ENCODE measurements around the gene SYNGR4. TPM values are rescaled to one million over a fixed set of nuclear protein-coding genes. Genes with fewer than 3 reads are reported as not detected.
"Not testable (repeated sequence)": the region's sequence is repeated elsewhere in the genome, so short reads cannot be mapped to it uniquely, and the experiment has no call there.

The SYNGR4 gene
- total RNA-seq, 1 donor from 2014 or later, result not detected

DNA sequence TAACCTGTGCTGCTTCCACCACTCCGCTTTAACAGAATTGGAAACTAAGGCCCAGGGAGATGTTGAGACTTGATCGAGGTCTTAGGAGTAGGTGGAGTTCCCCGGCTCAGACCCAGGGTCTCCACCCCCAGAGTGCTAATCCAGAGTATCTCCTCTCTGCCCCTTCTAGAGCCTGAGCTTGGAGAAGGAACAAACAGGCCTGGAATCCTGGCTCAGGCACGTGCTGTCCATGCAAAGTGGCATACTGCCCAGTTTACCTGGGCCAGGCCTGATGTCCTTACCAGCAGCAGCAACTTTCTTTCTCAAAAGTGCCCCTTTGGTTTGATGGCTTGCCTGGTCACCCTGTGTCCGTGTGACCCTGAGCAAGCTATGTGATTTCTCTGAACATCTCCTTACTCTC is 3.7 kb downstream of the SYNGR4 start:
- ATAC-seq (ENCODE audit: low read depth) (no peak), DNase-seq (no peak)
- intact Hi-C loops (cut with micrococcal nuclease), result no loop called here
- TF ChIP-seq, protein P1, sequence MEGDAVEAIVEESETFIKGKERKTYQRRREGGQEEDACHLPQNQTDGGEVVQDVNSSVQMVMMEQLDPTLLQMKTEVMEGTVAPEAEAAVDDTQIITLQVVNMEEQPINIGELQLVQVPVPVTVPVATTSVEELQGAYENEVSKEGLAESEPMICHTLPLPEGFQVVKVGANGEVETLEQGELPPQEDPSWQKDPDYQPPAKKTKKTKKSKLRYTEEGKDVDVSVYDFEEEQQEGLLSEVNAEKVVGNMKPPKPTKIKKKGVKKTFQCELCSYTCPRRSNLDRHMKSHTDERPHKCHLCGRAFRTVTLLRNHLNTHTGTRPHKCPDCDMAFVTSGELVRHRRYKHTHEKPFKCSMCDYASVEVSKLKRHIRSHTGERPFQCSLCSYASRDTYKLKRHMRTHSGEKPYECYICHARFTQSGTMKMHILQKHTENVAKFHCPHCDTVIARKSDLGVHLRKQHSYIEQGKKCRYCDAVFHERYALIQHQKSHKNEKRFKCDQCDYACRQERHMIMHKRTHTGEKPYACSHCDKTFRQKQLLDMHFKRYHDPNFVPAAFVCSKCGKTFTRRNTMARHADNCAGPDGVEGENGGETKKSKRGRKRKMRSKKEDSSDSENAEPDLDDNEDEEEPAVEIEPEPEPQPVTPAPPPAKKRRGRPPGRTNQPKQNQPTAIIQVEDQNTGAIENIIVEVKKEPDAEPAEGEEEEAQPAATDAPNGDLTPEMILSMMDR (IDR thresholded peaks at IDR 0.05), result no peak
- POLR2A ChIA-PET, result interaction anchor here (0.6 kb wide), 1 partner anchor 211 kb away, joined by 4 read pairs; no protein-coding TSS in a partner anchor
- H3K4me1 Mint-ChIP-seq, result peaks cover 16% of the 10 kb centered on the region
- peaks cover under 1% of the 10 kb centered on the region for H3K27me3 Mint-ChIP-seq
- CTCF ChIA-PET, result no interaction called here
- H3K36me3 Mint-ChIP-seq (ENCODE audit: low read depth), result peaks cover 6% of the 10 kb centered on the region
- H3K9me3 Mint-ChIP-seq, result no peaks in the 10 kb centered on the region
- H3K4me3 Mint-ChIP-seq, result no peak overlapping the region
- no peak overlapping the region for H3K27ac Mint-ChIP-seq

DNA sequence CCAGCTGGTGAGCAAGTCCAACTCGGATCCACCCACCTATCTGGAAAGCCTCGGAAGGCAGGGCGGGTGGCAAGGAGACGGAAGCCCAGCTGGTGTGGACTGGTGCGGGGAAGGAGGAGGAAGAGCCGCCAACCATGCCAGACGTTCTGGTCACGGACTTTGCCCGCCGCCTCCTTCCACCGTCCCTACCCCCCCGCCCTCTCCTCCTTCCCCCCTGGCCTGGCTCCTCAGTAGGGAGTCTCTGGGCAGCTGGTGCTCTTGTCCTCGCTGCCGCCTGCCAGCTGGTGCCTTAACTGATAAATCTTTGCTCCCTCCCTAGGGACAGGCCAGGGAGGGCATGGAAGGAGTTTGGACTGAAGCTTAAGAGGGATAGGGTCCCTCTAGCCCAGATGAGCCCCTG is 4.8 kb downstream of the SYNGR4 start:
- DNase-seq (no peak), ATAC-seq (ENCODE audit: low read depth) (no peak)
- intact Hi-C loops (cut with micrococcal nuclease), result no loop called here
- Mint-ChIP-seq H3K4me3 (no peak overlapping the region), H3K9me3 (no peaks in the 10 kb centered on the region), H3K27me3 (peaks cover 2% of the 10 kb centered on the region), H3K36me3 (ENCODE audit: low read depth) (peaks cover 2% of the 10 kb centered on the region), H3K27ac (no peak overlapping the region), H3K4me1 (peaks cover 10% of the 10 kb centered on the region)
- TF ChIP-seq, protein P1 (IDR thresholded peaks at IDR 0.05), result no peak
- ChIA-PET POLR2A (interaction anchor here (0.6 kb wide), 1 partner anchor 121 kb away, joined by 8 read pairs; no protein-coding TSS in a partner anchor), CTCF (interaction anchor here (1.2 kb wide), 1 partner anchor 14 kb away, joined by 3 read pairs; no protein-coding TSS in a partner anchor)

DNA sequence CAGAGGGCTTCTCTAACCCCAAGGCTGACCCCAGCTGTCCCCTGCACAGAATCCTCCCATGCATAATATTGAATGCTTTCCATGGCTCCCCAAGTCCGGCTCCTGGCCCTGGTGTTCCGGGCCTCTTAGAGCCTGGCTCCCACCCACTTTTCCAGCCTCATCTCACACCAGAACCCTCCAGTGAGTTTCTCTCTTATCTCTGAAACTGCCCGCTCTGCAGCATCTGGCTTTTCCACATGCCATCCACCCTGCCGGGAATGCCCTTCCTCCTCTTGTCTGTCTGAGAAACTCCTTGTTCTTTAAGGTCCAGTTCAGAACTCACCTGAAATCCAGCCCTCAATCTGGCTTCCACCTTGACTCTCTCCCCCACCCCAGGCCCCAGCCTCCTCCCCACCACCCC is 6.8 kb downstream of the SYNGR4 start:
- H3K27me3 Mint-ChIP-seq, result peaks cover 2% of the 10 kb centered on the region
- H3K4me3 Mint-ChIP-seq, result no peak overlapping the region
- H3K36me3 Mint-ChIP-seq (ENCODE audit: low read depth), result no peaks in the 10 kb centered on the region
- H3K9me3 Mint-ChIP-seq, result no peaks in the 10 kb centered on the region
- no peak for DNase-seq
- no peaks in the 10 kb centered on the region for H3K4me1 Mint-ChIP-seq
- ChIA-PET CTCF (interaction anchor here (0.9 kb wide), 1 partner anchor 21 kb away, joined by 5 read pairs; the partner anchor contains the start of gene KDELR1), POLR2A (no interaction called here)
- intact Hi-C loops (cut with micrococcal nuclease), result no loop called here
- H3K27ac Mint-ChIP-seq, result peak overlapping the region; percentile 47
- ATAC-seq (ENCODE audit: low read depth), result no peak
- TF ChIP-seq, protein P1 (IDR thresholded peaks at IDR 0.05), result no peak

DNA sequence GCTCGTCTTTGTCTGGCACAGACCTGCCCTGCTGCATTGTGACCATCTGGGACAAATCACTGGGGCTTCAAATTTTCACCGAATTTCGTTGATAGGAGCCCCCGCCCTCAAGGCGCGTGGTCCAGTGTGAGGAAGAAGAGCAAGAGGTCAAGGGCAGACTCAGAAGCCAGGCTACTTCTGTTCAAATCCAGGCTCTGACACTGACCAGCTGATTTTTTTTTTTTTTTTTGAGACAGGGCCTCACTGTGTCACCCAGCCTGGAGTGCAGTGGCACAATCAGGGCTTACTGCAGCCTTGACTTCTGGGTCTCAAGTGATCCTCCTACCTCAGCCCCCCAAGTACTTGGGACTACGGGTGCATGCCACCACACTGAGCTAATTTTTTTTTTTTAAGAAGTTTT is 7.2 kb downstream of the SYNGR4 start:
- Mint-ChIP-seq H3K4me1 (no peaks in the 10 kb centered on the region), H3K27me3 (peaks cover 2% of the 10 kb centered on the region), H3K36me3 (ENCODE audit: low read depth) (no peaks in the 10 kb centered on the region), H3K9me3 (no peaks in the 10 kb centered on the region), H3K27ac (no peak overlapping the region), H3K4me3 (no peak overlapping the region)
- TF ChIP-seq, protein P1 (IDR thresholded peaks at IDR 0.05), result no peak
- CTCF ChIA-PET, result interaction anchor here (0.9 kb wide), 1 partner anchor 20 kb away, joined by 5 read pairs; the partner anchor contains the start of gene KDELR1
- intact Hi-C loops (cut with micrococcal nuclease), result no loop called here
- DNase-seq (no peak), ATAC-seq (ENCODE audit: low read depth) (no peak)
- POLR2A ChIA-PET, result no interaction called here

DNA sequence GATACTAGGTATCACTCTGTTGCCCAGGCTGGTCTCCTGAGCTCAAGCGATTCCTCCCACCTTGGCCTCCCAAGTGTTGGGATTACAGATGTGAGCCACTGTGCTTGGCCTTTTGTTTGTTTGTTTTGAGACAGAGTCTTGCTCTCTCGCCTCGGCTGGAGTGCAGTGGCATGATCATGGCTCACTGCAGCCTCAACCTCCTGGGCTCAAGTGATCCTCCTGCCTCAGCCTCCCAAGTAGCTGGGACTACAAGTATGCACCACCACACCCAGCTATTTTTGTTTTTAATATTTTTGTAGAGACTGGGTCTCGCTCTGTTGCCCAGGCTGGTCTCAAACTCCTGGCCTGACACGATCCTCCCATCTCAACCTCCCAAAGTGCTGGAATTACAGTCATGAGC is 7.6 kb downstream of the SYNGR4 start:
- H3K4me3 Mint-ChIP-seq; ATAC-seq (ENCODE audit: low read depth); H3K27ac Mint-ChIP-seq; DNase-seq; POLR2A ChIA-PET; intact Hi-C loops (cut with micrococcal nuclease); H3K27me3 Mint-ChIP-seq; H3K4me1 Mint-ChIP-seq; H3K36me3 Mint-ChIP-seq (ENCODE audit: low read depth); H3K9me3 Mint-ChIP-seq: not testable (repeated sequence)
- CTCF ChIA-PET, result interaction anchor here (0.9 kb wide), 1 partner anchor 20 kb away, joined by 5 read pairs; the partner anchor contains the start of gene KDELR1

DNA sequence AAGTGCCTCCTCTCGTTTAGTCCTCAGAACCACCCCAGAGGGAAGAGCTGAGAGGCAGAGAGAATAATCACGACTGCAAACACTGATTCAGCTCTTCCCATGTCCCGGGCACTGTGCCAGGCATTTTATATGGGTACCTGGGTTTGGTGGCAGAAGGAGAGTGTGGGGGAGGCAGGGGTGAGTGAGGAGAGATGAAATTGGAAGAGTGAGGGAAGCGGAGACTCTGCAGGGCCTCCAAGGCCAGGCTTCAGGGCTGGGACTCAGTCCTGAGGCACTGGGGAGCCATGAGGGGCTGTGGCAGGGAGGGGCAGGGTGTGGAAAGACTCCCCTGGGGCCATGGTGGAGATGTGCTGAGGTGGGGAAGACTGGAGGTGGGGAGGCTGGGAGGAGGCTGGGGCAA is 8.7 kb downstream of the SYNGR4 start:
- Mint-ChIP-seq H3K4me1 (no peaks in the 10 kb centered on the region), H3K4me3 (no peak overlapping the region), H3K9me3 (no peaks in the 10 kb centered on the region), H3K27ac (no peak overlapping the region), H3K36me3 (ENCODE audit: low read depth) (no peaks in the 10 kb centered on the region), H3K27me3 (peaks cover 2% of the 10 kb centered on the region)
- ATAC-seq (ENCODE audit: low read depth) (no peak), DNase-seq (no peak)
- POLR2A ChIA-PET, result no interaction called here
- CTCF ChIA-PET, result no interaction called here
- TF ChIP-seq, protein P1 (IDR thresholded peaks at IDR 0.05), result no peak
- intact Hi-C loops (cut with micrococcal nuclease), result no loop called here

All from activated B cell treated with CpG ODN at 0.5 μM for 24 hours (primary cell).